Vagina (tissue), 2 donors: ENCODE data around the gene MT3.

ENCODE experiments used
- CTCF ChIP-seq, 3 experiments: fragments of 450-650 bp in 2 of 3; fragments of 200-600 bp in 1 of 3; sonication (generic) in 1 of 3; IDR thresholded peaks; one replicate each; pipeline ENCODE4 v1.5.1; 2017 to 2019; ENCODE audit warnings: antibody characterized with exemption in 3 of 3, mild to moderate bottlenecking in 2 of 3, moderate library complexity in 2 of 3
- POLR2AphosphoS5 ChIP-seq, 2 donors: sonication (generic); formaldehyde crosslinking; IDR thresholded peaks; one replicate each; pipeline ENCODE4 v1.9.0; 2017; ENCODE audit warnings: antibody characterized with exemption in 2 of 2, mild to moderate bottlenecking in 2 of 2, low read depth in 1 of 2; ENCODE audit not compliant: insufficient read depth in 1 of 2

- no peak for TF ChIP-seq CTCF (IDR thresholded peaks at IDR 0.05)
- no peak for TF ChIP-seq POLR2AphosphoS5 (IDR thresholded peaks at IDR 0.05; ENCODE audit: insufficient read depth in 1 of 2, low read depth in 1 of 2)
These were observed at the start of gene MT3 for GRCh38 chr16:56589141-56590039.
